Thymus (tissue), 11 donors: ENCODE measurements around the gene AADAT. TPM values are rescaled to one million over a fixed set of nuclear protein-coding genes. Genes with fewer than 3 reads are reported as not detected.

Experiments used
- DNase-seq, 9 donors: peaks; one replicate each; pipeline ENCODE4 v3.0.0-alpha.2; 2013; ENCODE audit warnings: low spot score in 9 of 9, low read depth in 6 of 9, missing footprints in 1 of 9
- H3K27ac ChIP-seq, 2 donors: one replicate each; pipeline ENCODE4 v1.5.1; 2013; ENCODE audit warnings: control low read depth in 1 of 2, low read depth in 1 of 2, low read length in 1 of 2, mild to moderate bottlenecking in 1 of 2, moderate library complexity in 1 of 2
- H3K27me3 ChIP-seq, 2 donors: one replicate each; pipeline ENCODE4 v1.5.1; 2013; ENCODE audit warnings: low read length in 1 of 2; ENCODE audit not compliant: control insufficient read depth in 2 of 2, insufficient read depth in 1 of 2
- H3K36me3 ChIP-seq, 2 donors: one replicate each; pipeline ENCODE4 v1.5.1; 2013; ENCODE audit warnings: low read length in 1 of 2, mild to moderate bottlenecking in 1 of 2, moderate library complexity in 1 of 2; ENCODE audit not compliant: control insufficient read depth in 2 of 2, insufficient read depth in 2 of 2
- H3K4me1 ChIP-seq, 2 donors: one replicate each; pipeline ENCODE4 v1.5.1; 2013; ENCODE audit warnings: low read length in 2 of 2; ENCODE audit not compliant: control insufficient read depth in 2 of 2, insufficient read depth in 2 of 2
- H3K4me3 ChIP-seq, 2 donors: one replicate each; pipeline ENCODE4 v1.5.1; 2013; ENCODE audit warnings: low read length in 2 of 2, control low read depth in 1 of 2, mild to moderate bottlenecking in 1 of 2
- H3K9me3 ChIP-seq, 2 donors: one replicate each; pipeline ENCODE4 v1.5.1; 2013; ENCODE audit warnings: low read length in 1 of 2, mild to moderate bottlenecking in 1 of 2; ENCODE audit not compliant: control insufficient read depth in 2 of 2, insufficient read depth in 1 of 2
- WGBS: extraction: QIAGEN DNeasy Blood & Tissue Kit; methylation state at CpG from one replicate; pipeline ENCODE4 v1.1.7; 2013; 5-methylcytosine and 5-hydroxymethylcytosine counted together
- polyA plus RNA-seq: library from polyadenylated mRNA; stranded (reverse); fragments of 200-250 nt; gene quantifications from one replicate; pipeline ENCODE4 v1.2.3, GENCODE V29; 2013
- total RNA-seq: library from RNA; stranded (reverse); fragments of 120-200 nt; gene quantifications from one replicate; pipeline ENCODE4 v1.2.4, GENCODE V29; 2013
- donor health status: healthy.

AADAT gene
- total and polyA plus RNA-seq, 2 donors = 1.7 to 3.3 TPM

GRCh38 chr4:170012629-170012958, 77.2 kb downstream of the AADAT start:
- 95% methylated on average over 2 of the region's 2 CpGs for WGBS
- Histone ChIP-seq H3K27me3 (no peaks in the 10 kb centered on the region), H3K9me3 (no peaks in the 10 kb centered on the region), H3K4me3 (no peak overlapping the region), H3K36me3 (no peaks in the 10 kb centered on the region), H3K4me1 (no peaks in the 10 kb centered on the region), H3K27ac (no peak overlapping the region)
- DNase-seq = no peak

GRCh38 chr4:170011921-170012628, 77.7 kb downstream of the AADAT start:
- no peaks in the 10 kb centered on the region for H3K27me3 ChIP-seq
- DNase-seq = no peak
- no peaks in the 10 kb centered on the region for H3K9me3 ChIP-seq
- H3K27ac ChIP-seq = no peak overlapping the region
- no peaks in the 10 kb centered on the region for H3K36me3 ChIP-seq
- 39% methylated on average over 7 of the region's 7 CpGs for WGBS
- no peak overlapping the region for H3K4me3 ChIP-seq
- no peaks in the 10 kb centered on the region for H3K4me1 ChIP-seq

Other genes with a start within 250 kb of the AADAT start
- 0.80 TPM for gene MFAP3L, start 63.6 kb downstream of the AADAT start, total RNA-seq
- gene MFAP3L, start 63.6 kb downstream of the AADAT start, polyA plus RNA-seq = 1.5 TPM